Osteoblast (primary cell): Measurements from ENCODE around the gene LAGE3. TPM values are rescaled to one million over a fixed set of nuclear protein-coding genes. Genes with fewer than 3 reads are reported as not detected.

ENCODE experiments used
- DNase-seq: peaks from one replicate; pipeline ENCODE4 v3.0.0; 2011; ENCODE audit warnings: low spot score, mixed read lengths; ENCODE audit not compliant: insufficient read length; ENCODE audit errors: missing footprints
- H2AFZ ChIP-seq: 2 replicates; pipeline ENCODE4 v1.6.0; 2011; ENCODE audit warnings: mild to moderate bottlenecking, low read length
- H3K27ac ChIP-seq: 2 replicates; pipeline ENCODE4 v1.5.1; 2011; ENCODE audit warnings: mild to moderate bottlenecking, low read depth, low read length, moderate library complexity
- H3K27me3 ChIP-seq: 2 replicates; pipeline ENCODE4 v1.6.0; 2012; ENCODE audit warnings: mild to moderate bottlenecking, control low read depth, inconsistent platforms, low read length, moderate library complexity; ENCODE audit not compliant: insufficient read depth
- H3K36me3 ChIP-seq: 2 replicates; pipeline ENCODE4 v1.5.1; 2011; ENCODE audit warnings: mild to moderate bottlenecking, low read length, control low read depth, moderate library complexity; ENCODE audit not compliant: insufficient read depth
- H3K4me1 ChIP-seq: 2 replicates; pipeline ENCODE4 v1.5.1; 2011; ENCODE audit warnings: mild to moderate bottlenecking, low read length, control low read depth, moderate library complexity; ENCODE audit not compliant: insufficient read depth
- H3K4me2 ChIP-seq: 2 replicates; pipeline ENCODE4 v1.6.0; 2011; ENCODE audit warnings: mild to moderate bottlenecking, low read length; ENCODE audit not compliant: insufficient read depth
- H3K4me3 ChIP-seq: fragments of 200-600 bp; sonication (generic); 3 replicates; pipeline ENCODE4 v1.5.1; 2012; ENCODE audit warnings: mild to moderate bottlenecking, low read length, inconsistent platforms; ENCODE audit not compliant: insufficient read depth
- H3K79me2 ChIP-seq: 2 replicates; pipeline ENCODE4 v1.6.0; 2012; ENCODE audit warnings: mild to moderate bottlenecking, low read length, control low read depth, inconsistent platforms; ENCODE audit not compliant: insufficient read depth
- H3K9me3 ChIP-seq: 2 replicates; pipeline ENCODE4 v1.5.1; 2011; ENCODE audit warnings: low read depth, low read length, control low read depth
- H4K20me1 ChIP-seq: 2 replicates; pipeline ENCODE4 v1.6.0; 2012; ENCODE audit warnings: mild to moderate bottlenecking, low read length, control low read depth; ENCODE audit not compliant: insufficient read depth
- CTCF ChIP-seq: IDR thresholded peaks from 2 replicates; pipeline ENCODE4 v1.5.1; 2011; ENCODE audit warnings: mild to moderate bottlenecking, low read depth, low read length, moderate library complexity; ENCODE audit errors: extremely low read depth
- total RNA-seq: library from RNA; depleted of rRNA; stranded (reverse); fragments of >200 nt; gene quantifications from 2 replicates; pipeline ENCODE4 v1.2.3, GENCODE V29; 2012

Gene LAGE3
- total RNA-seq, 1 donor, result 21.7 TPM

DNA sequence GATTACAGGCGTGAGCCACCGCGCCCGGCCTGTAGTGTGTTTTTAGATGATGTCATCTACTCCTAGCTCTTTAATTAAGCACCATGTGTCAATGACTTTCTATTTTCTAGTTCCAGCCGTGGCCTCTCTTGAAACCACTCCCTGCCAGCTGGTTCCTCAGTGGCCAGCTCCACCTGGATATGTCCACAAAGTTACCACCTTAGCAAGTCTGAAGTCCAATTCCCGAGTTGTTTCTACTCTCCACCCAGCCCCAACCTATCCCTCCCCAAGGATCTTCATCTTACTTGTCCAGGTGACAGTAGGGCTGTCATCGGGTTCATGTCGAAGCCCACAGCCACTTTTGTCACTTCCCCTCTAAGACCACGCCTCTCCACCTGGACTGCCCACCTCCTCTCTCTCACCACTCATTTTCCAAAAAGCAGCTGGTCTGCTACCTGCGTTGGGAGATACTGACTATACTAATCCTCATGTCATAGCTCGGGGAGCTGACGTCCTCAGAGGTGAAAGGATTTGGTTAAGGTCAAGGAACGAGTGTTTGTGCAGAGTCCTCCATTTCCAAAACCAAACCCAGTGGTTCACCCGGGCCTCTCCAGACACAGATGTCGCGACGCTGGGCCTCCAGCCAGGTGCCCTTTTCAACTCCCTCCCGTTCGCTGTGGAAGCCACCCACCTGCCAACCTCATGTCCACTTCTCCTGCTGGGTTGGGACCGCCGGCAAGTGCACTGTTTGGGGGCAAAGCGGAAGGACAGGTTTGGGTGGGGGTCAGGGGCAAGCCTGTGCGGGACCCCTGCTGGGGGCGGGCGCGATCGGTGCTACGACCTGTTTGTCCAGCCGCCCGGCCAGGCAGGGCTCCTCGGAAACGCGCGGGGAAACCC is 36.2 kb upstream of the LAGE3 start:
- Histone ChIP-seq H3K27me3 (no peaks in the 10 kb centered on the region), H4K20me1 (no peaks in the 10 kb centered on the region), H3K36me3 (no peaks in the 10 kb centered on the region), H3K4me1 (peaks cover 5% of the 10 kb centered on the region), H3K4me3 (peak overlapping the region; percentile 76), H3K9me3 (no peaks in the 10 kb centered on the region), H2AFZ (peak overlapping the region; percentile 29), H3K27ac (peak overlapping the region; percentile 58), H3K79me2 (peaks cover 10% of the 10 kb centered on the region), H3K4me2 (peak overlapping the region; percentile 91)
- no peak for TF ChIP-seq CTCF
- DNase-seq, result peak; percentile 82

DNA sequence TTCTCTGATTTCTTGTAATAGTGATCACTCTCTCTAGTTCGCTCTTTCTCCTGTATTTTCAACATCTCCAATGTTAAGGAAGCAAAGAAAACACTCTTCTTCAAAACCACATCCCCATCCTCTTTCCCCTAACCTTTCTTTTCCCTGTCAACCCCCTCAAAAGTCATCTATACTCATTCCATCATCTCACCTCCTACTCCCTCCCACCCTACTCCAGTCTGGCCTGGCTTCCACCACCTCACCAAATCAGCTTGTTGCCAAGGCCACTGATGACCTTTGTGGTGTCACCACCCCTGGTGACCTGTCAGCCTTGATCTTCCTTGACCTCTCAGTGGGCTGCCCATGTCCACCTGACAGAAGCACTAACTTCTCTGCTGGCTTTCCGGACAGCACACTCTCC is 34.6 kb upstream of the LAGE3 start:
- H3K79me2 ChIP-seq, result peaks cover 10% of the 10 kb centered on the region
- H3K27ac ChIP-seq, result no peak overlapping the region
- H2AFZ ChIP-seq, result no peak overlapping the region
- H3K27me3 ChIP-seq, result no peaks in the 10 kb centered on the region
- H3K9me3 ChIP-seq, result no peaks in the 10 kb centered on the region
- no peak for DNase-seq
- H3K36me3 ChIP-seq, result no peaks in the 10 kb centered on the region
- TF ChIP-seq CTCF, result no peak
- H3K4me3 ChIP-seq, result no peak overlapping the region
- H3K4me2 ChIP-seq, result no peak overlapping the region
- no peaks in the 10 kb centered on the region for H4K20me1 ChIP-seq
- H3K4me1 ChIP-seq, result peaks cover 5% of the 10 kb centered on the region

- Histone ChIP-seq H3K9me3 (no peaks in the 10 kb centered on the region), H3K27me3 (no peaks in the 10 kb centered on the region), H4K20me1 (no peaks in the 10 kb centered on the region), H3K4me3 (no peak overlapping the region), H3K79me2 (peaks cover 10% of the 10 kb centered on the region), H2AFZ (no peak overlapping the region), H3K4me2 (no peak overlapping the region), H3K36me3 (no peaks in the 10 kb centered on the region), H3K27ac (no peak overlapping the region), H3K4me1 (peaks cover 5% of the 10 kb centered on the region)
- DNase-seq, result peak; percentile 6
- no peak for TF ChIP-seq CTCF
These were observed 33.9 kb upstream of the LAGE3 start for GRCh38 chrX:154512879-154513553.

DNA sequence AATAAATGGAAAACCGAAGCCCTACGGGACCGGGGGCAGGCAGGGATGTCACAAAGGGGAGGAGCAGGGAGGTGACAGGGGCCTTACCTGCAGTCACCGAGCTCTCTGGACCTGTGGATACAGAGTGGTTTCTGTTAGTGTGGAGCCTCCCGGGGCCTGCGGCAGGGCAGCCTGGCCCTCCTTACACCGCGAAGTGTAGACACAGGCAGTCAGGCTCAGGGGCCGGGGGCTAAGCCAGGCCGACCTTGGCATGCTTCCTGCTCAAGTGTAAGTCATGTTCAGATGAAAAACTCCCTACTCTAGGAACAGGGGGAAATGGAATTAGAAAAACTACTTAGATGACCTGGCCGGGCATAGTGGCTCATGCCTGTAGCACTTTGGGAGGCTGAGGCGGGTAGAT is 32.7 kb upstream of the LAGE3 start:
- no peaks in the 10 kb centered on the region for H4K20me1 ChIP-seq
- no peaks in the 10 kb centered on the region for H3K27me3 ChIP-seq
- no peaks in the 10 kb centered on the region for H3K36me3 ChIP-seq
- H3K9me3 ChIP-seq, result no peaks in the 10 kb centered on the region
- TF ChIP-seq CTCF, result no peak
- no peak overlapping the region for H3K4me2 ChIP-seq
- H3K4me1 ChIP-seq, result peaks cover 5% of the 10 kb centered on the region
- H3K27ac ChIP-seq, result no peak overlapping the region
- H2AFZ ChIP-seq, result no peak overlapping the region
- H3K79me2 ChIP-seq, result peaks cover 10% of the 10 kb centered on the region
- H3K4me3 ChIP-seq, result no peak overlapping the region
- peak; percentile 19 for DNase-seq
